ENCODE measurements around the gene NHSL2. TPM values are rescaled to one million over a fixed set of nuclear protein-coding genes. Genes with fewer than 3 reads are reported as not detected.

The NHSL2 gene
- total RNA-seq, 1 donor from 2014 or later = 4.0 TPM

- Histone ChIP-seq H3K4me3 (peak overlapping the region; percentile 73), H3F3A (ENCODE audit: low read depth) (peaks cover 3% of the 10 kb centered on the region)
- peaks cover 5% of the 10 kb centered on the region for H3K9me3 Mint-ChIP-seq
Observed at GRCh38 chrX:71911731-71912050, 1.0 kb downstream of the NHSL2 start.

DNA sequence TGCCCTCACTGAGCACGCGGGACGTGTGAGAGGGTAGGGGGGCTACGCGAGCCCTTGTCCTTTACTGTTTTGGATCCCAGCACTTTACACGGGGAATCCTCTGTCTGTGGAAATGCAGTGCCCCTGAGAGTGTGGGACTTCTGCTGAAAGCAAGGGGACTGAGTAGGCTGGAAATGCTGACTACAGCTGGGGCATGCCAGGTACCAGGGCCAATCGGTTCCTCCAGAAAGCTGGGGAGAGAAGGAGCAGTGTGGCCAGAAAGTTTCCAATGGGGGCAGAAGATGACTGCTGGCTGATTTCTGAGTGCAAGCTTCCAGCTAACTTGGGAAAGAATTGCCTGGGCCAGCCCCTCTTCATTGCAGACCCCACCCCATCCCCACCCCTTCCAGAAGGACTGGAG, 1.5 kb downstream of the NHSL2 start:
- no peaks in the 10 kb centered on the region for H3K27me3 ChIP-seq
- H3K4me3 ChIP-seq = peak overlapping the region; percentile 73
- peak overlapping the region; percentile 76 for H3K4me2 ChIP-seq
- Mint-ChIP-seq H3K9me3 (peaks cover 5% of the 10 kb centered on the region), H3K27ac (no peak overlapping the region), H3K36me3 (no peaks in the 10 kb centered on the region), H3K4me3 (peak overlapping the region; percentile 86), H3K27me3 (ENCODE audit: insufficient read depth, low read depth) (no peaks in the 10 kb centered on the region), H3K4me1 (peaks cover 18% of the 10 kb centered on the region)
- peak overlapping the region; percentile 24 for H2AFZ ChIP-seq (replicated peaks)
- H4K20me1 ChIP-seq (ENCODE audit: low read depth) = peaks cover 7% of the 10 kb centered on the region
- H3K36me3 ChIP-seq = no peaks in the 10 kb centered on the region
- TF ChIP-seq EZH2phosphoT487 (IDR thresholded peaks at IDR 0.05) (no peak), EZH2 (IDR thresholded peaks at IDR 0.05) (no peak)
- TF ChIP-seq, protein P1, sequence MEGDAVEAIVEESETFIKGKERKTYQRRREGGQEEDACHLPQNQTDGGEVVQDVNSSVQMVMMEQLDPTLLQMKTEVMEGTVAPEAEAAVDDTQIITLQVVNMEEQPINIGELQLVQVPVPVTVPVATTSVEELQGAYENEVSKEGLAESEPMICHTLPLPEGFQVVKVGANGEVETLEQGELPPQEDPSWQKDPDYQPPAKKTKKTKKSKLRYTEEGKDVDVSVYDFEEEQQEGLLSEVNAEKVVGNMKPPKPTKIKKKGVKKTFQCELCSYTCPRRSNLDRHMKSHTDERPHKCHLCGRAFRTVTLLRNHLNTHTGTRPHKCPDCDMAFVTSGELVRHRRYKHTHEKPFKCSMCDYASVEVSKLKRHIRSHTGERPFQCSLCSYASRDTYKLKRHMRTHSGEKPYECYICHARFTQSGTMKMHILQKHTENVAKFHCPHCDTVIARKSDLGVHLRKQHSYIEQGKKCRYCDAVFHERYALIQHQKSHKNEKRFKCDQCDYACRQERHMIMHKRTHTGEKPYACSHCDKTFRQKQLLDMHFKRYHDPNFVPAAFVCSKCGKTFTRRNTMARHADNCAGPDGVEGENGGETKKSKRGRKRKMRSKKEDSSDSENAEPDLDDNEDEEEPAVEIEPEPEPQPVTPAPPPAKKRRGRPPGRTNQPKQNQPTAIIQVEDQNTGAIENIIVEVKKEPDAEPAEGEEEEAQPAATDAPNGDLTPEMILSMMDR (IDR thresholded peaks at IDR 0.05) = no peak
- peaks cover 3% of the 10 kb centered on the region for H3F3A ChIP-seq (ENCODE audit: low read depth)
- no peaks in the 10 kb centered on the region for H3K4me1 ChIP-seq
- no peaks in the 10 kb centered on the region for H3K9me3 ChIP-seq (ENCODE audit: low read depth)
- H3K27ac ChIP-seq = no peak overlapping the region
- peak; percentile 4 for DNase-seq (ENCODE audit: low spot score)
- no peak overlapping the region for H3K9ac ChIP-seq
- H3K79me2 ChIP-seq (ENCODE audit: low read depth) = no peaks in the 10 kb centered on the region

More at GRCh38 chrX:71911731-71912050, 1.0 kb downstream of the NHSL2 start:
- TF ChIP-seq EZH2phosphoT487 (IDR thresholded peaks at IDR 0.05) (no peak), EZH2 (IDR thresholded peaks at IDR 0.05) (peak; percentile 34)
- TF ChIP-seq, protein P1 (IDR thresholded peaks at IDR 0.05) = no peak
- Histone ChIP-seq H3K4me1 (no peaks in the 10 kb centered on the region), H3K4me2 (peak overlapping the region; percentile 76), H3K27me3 (no peaks in the 10 kb centered on the region), H3K27ac (no peak overlapping the region), H2AFZ (replicated peaks) (peak overlapping the region; percentile 24), H3K79me2 (ENCODE audit: low read depth) (no peaks in the 10 kb centered on the region), H3K9me3 (ENCODE audit: low read depth) (no peaks in the 10 kb centered on the region), H3K9ac (no peak overlapping the region), H4K20me1 (ENCODE audit: low read depth) (peaks cover 7% of the 10 kb centered on the region), H3K36me3 (no peaks in the 10 kb centered on the region)
- Mint-ChIP-seq H3K27ac (no peak overlapping the region), H3K4me1 (peaks cover 18% of the 10 kb centered on the region), H3K36me3 (no peaks in the 10 kb centered on the region), H3K27me3 (ENCODE audit: insufficient read depth, low read depth) (no peaks in the 10 kb centered on the region), H3K4me3 (peak overlapping the region; percentile 86)
- DNase-seq (ENCODE audit: low spot score) = peak; percentile 74

DNA sequence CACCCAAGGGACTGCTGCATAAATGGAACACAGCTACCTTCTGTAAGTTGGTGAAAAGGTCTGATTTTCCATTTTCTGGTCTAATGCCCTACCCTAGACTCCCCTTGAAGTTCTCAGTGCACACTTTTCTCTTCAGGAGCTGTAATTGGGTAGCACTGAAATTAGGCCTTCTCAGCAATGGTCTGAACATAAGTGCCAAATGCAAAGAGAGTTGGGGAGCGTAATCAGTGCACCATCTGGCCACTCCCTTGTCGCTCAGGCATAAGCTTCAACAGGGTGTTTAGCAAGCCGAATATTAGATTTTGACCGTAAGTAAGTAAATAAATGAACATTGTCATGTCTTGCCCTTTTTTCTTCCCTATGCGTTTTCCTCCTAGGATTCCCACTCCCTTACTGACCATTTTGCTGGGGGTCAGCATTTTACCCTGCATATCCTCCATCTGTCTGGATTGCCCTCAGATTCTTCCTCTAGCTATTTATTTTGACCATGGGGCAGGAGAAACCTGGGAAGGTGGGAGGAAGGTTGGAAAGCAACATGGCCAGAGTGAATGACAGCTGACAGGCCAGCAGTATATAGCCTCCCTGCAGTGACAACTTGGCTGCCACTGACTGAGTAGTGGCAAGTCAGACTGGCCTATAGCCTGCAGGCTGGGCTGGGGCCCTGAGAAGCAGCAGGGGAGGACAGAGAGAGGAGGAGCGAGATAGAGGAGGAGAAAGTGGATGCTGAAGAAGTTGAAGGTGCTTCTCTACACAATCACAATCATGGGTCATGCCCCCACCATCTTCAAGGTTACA, 2.7 kb downstream of the NHSL2 start:
- Histone ChIP-seq H3K4me3 (no peak overlapping the region), H3K4me1 (peaks cover 2% of the 10 kb centered on the region), H3K36me3 (no peaks in the 10 kb centered on the region), H3K27me3 (no peaks in the 10 kb centered on the region), H3K9ac (no peak overlapping the region), H3K9me3 (ENCODE audit: low read depth) (no peaks in the 10 kb centered on the region), H3K27ac (no peak overlapping the region), H2AFZ (replicated peaks) (no peak overlapping the region), H3K79me2 (ENCODE audit: low read depth) (no peaks in the 10 kb centered on the region), H3F3A (ENCODE audit: low read depth) (peaks cover 3% of the 10 kb centered on the region), H4K20me1 (ENCODE audit: low read depth) (peaks cover 7% of the 10 kb centered on the region), H3K4me2 (no peak overlapping the region)
- peak overlapping the region; percentile 70 for H3K4me3 Mint-ChIP-seq
- no peaks in the 10 kb centered on the region for H3K36me3 Mint-ChIP-seq
- H3K27me3 Mint-ChIP-seq (ENCODE audit: insufficient read depth, low read depth) = no peaks in the 10 kb centered on the region
- DNase-seq (ENCODE audit: low spot score) = no peak
- H3K9me3 Mint-ChIP-seq = peaks cover 5% of the 10 kb centered on the region
- TF ChIP-seq EZH2 (IDR thresholded peaks at IDR 0.05) (no peak), EZH2phosphoT487 (IDR thresholded peaks at IDR 0.05) (no peak)
- TF ChIP-seq, protein P1 (IDR thresholded peaks at IDR 0.05) = no peak
- H3K27ac Mint-ChIP-seq = no peak overlapping the region
- H3K4me1 Mint-ChIP-seq = peaks cover 29% of the 10 kb centered on the region
